ENCODE data around the gene GNAQ.

GNAQ gene

DNA sequence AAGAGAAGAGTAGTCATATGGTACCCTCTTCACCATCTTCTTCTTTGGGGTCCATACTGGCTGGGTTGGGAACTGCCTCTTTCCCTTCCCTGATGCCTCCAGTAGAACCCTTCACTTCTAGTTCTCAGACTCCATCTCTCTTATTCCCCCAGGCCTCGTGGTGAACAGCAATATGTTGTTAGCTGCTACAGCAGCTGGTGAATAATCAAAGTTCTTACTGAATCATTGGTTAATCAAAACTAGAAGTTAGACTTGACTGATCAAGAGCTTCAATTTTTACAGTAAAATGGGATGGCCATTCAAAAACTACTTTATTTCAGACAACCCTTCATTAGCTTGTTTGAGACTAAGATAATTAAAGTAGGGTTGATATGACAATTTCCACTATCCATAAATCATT lies 192.6 kb downstream of the GNAQ start:
- no peaks in the 10 kb centered on the region for H3K27me3 ChIP-seq
- DNase-seq: no peak
- peak overlapping the region in 1 of 2 donors; percentile 33 for H3K27ac ChIP-seq
- H3K4me1 ChIP-seq: peaks cover 0 to 44% (median 12%) of the 10 kb centered on the region in 4 donors
- intact Hi-C loops (cut with DNase I; ENCODE audit: low total_unique reads): no loop called here
- H3K4me3 ChIP-seq: no peak overlapping the region
- TF ChIP-seq, protein P1, sequence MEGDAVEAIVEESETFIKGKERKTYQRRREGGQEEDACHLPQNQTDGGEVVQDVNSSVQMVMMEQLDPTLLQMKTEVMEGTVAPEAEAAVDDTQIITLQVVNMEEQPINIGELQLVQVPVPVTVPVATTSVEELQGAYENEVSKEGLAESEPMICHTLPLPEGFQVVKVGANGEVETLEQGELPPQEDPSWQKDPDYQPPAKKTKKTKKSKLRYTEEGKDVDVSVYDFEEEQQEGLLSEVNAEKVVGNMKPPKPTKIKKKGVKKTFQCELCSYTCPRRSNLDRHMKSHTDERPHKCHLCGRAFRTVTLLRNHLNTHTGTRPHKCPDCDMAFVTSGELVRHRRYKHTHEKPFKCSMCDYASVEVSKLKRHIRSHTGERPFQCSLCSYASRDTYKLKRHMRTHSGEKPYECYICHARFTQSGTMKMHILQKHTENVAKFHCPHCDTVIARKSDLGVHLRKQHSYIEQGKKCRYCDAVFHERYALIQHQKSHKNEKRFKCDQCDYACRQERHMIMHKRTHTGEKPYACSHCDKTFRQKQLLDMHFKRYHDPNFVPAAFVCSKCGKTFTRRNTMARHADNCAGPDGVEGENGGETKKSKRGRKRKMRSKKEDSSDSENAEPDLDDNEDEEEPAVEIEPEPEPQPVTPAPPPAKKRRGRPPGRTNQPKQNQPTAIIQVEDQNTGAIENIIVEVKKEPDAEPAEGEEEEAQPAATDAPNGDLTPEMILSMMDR (IDR thresholded peaks at IDR 0.05): no peak
- H3K36me3 ChIP-seq: no peaks in the 10 kb centered on the region
- no peaks in the 10 kb centered on the region for H3K9me3 ChIP-seq

DNA sequence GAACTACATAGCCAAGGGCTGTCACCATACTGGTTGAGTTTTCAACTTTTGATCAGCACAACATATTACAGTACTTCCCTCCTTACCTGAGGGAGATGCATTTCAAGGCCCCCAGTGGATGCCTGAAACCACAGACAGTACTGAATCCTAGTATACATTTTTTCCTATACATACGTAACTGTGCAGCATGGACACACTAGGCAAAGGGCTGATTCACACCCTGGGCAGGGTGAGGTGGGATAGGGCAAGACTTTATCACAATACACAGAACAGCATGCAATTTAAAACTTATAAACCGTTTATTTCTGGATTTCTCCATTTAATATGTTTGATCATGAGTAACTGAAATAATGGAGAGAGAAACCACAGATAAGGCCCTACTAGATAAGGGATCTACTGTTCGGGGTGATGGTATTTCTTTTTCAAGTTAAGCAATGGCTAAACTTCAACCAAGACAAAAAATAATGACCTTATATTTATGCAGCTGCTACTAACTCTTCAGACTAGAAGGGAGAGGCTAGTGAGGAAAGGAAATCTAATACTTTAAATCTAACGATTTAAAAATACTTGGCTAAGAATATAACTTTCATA lies 196.6 kb downstream of the GNAQ start:
- H3K4me1 ChIP-seq: peaks cover 0 to 63% (median 14%) of the 10 kb centered on the region in 4 donors
- H3K36me3 ChIP-seq: no peaks in the 10 kb centered on the region
- intact Hi-C loops (cut with DNase I; ENCODE audit: low total_unique reads): no loop called here
- no peak overlapping the region for H3K4me3 ChIP-seq
- H3K9me3 ChIP-seq: no peaks in the 10 kb centered on the region
- H3K27ac ChIP-seq: no peak overlapping the region
- TF ChIP-seq, protein P1 (IDR thresholded peaks at IDR 0.05): no peak
- no peak for DNase-seq
- no peaks in the 10 kb centered on the region for H3K27me3 ChIP-seq

DNA sequence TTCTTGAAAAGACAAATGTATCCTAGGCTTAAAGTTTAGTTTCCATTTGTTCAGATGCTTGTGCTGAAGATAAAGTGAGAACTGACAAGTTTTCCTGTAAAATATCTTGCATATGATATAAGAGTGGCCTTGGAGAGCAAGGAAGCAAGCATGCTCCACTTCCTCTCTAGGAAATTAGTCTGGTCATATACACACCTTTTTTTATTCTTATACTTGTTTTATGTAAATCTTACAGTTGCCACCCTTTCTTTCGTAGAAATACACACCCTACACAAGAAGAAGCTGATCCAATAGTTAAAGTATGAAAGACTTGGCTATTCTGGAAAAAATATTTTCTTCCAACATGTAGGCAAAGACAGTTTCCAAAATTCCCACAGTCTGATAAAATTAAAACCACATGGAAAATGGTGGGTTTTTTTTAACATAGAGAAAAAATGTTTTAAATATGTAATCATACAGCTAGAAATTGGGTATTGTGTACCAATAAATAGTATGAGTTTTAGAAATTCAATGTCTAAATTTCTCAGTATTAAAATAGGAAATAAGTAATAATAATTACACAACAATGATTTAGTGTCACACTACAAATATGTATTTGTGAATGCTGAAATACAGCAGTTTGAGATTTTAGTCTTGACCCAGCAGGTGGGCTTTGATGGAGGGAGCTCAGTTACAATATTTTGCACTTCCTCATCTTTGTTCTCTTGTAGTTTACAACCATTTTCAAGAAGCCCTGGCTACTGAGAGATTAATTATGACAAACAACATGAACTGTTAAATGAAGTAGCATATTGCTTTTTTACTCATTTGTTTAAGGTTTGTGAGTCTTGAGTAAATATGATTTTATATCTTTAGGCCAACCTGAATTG lies 197.8 kb downstream of the GNAQ start:
- no peak for DNase-seq
- TF ChIP-seq, protein P1 (IDR thresholded peaks at IDR 0.05): no peak
- Histone ChIP-seq H3K4me1 (peaks cover 0 to 54% (median 12%) of the 10 kb centered on the region in 4 donors), H3K27me3 (no peaks in the 10 kb centered on the region), H3K4me3 (no peak overlapping the region), H3K9me3 (no peaks in the 10 kb centered on the region), H3K36me3 (no peaks in the 10 kb centered on the region), H3K27ac (no peak overlapping the region)
- intact Hi-C loops (cut with DNase I; ENCODE audit: low total_unique reads): no loop called here

DNA sequence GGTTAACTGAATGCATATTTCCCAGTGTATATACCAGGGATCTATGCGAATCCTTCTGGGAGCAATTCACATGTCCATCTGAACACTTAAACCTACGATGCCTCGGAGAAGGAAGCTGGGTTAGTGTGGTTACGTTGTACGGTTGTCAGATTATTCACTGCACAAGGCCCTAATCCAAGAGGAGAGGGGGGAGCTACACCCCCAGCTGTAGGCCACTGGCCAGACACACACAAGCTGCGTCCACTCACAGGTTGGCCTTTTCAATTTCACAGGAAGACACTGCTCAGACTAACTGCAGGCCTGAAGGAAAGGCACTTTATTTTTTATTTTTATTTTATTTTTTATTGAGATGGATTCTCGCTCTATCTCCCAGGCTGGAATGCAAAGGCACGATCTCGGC lies 199.0 kb downstream of the GNAQ start:
- no peak for DNase-seq
- H3K4me3 ChIP-seq: no peak overlapping the region
- H3K4me1 ChIP-seq: peaks cover 0 to 54% (median 12%) of the 10 kb centered on the region in 4 donors
- no peaks in the 10 kb centered on the region for H3K9me3 ChIP-seq
- H3K36me3 ChIP-seq: no peaks in the 10 kb centered on the region
- TF ChIP-seq, protein P1 (IDR thresholded peaks at IDR 0.05): no peak
- H3K27ac ChIP-seq: no peak overlapping the region
- no peaks in the 10 kb centered on the region for H3K27me3 ChIP-seq
- intact Hi-C loops (cut with DNase I; ENCODE audit: low total_unique reads): no loop called here

DNA sequence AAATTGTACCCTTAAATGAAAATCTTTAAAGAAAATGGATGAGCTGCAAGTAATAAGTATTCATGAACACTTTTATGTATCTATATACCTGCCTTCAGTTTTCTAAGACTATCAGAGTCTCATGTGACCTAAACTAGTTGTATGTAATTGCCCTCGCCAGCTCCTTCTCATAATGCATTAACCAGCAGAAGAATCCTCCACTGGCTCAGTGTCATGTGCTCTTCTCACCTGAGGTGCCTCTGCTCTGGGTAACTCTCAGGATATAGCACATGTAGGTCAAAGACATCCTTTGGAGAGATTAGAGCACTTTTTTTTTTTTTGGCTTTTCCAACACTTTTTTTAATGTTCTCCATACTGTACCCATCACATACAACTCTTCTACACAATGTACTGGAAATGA lies 199.8 kb downstream of the GNAQ start:
- intact Hi-C loops (cut with DNase I; ENCODE audit: low total_unique reads): no loop called here
- Histone ChIP-seq H3K36me3 (no peaks in the 10 kb centered on the region), H3K27me3 (no peaks in the 10 kb centered on the region), H3K4me1 (peaks cover 0 to 62% (median 12%) of the 10 kb centered on the region in 4 donors), H3K9me3 (no peaks in the 10 kb centered on the region), H3K27ac (no peak overlapping the region), H3K4me3 (no peak overlapping the region)
- DNase-seq: no peak
- TF ChIP-seq, protein P1 (IDR thresholded peaks at IDR 0.05): no peak

Measured in tibial artery (tissue), 4 donors.